ENCODE measurements around the gene NFKBIA.

DNA sequence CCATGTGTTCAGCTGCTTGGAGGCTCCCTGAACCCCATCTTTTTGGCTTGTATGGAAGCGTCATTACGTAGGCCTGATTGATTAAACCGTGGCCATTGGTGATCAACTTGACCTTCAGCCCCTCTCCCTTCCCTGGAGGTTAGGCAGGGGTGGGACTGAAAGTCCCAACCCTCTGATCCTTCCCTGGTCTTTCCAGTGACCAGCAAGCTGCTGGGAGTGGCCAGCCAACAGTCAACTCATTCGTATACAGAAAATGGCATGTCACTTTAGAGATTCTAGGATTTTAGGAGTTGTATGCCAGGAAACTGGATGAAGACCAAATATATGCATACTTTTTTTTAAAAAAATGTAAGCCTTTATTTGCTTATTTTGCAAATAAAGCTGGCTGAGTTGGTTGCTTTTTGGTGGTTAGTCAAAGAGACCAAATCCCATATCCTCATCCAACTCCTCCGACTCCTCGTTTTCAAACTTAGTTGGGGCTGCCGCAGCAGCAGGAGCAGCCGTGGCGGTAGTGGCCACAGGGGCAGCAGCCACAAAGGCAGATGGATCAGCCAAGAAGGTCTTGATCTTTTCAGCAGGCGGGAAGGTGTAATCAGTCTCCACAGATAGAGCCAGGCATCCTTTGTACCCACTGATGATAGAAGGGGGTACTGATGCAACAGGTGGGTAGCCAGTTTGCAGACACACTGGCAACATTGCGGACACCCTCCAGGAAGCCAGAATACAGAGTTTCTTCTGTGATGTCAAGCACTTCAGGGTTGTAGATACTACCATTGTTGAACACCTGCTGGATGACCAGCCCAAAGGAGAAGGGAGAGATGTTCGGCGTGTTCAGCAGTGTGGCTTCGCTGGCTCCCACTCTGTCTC lies 16.6 kb downstream of the NFKBIA start:
- TF ChIP-seq RAD21 (IDR thresholded peaks at IDR 0.05 in 1 of 2, conservative IDR thresholded peaks at IDR 0.05 in 1 of 2; ENCODE audit: low read depth in 2 of 2, low read length in 2 of 2) (no peak), CTBP2 (IDR thresholded peaks at IDR 0.05; ENCODE audit: borderline replicate concordance, insufficient read depth, insufficient read length, low read length) (no peak), GABPA (IDR thresholded peaks at IDR 0.05; ENCODE audit: borderline replicate concordance, insufficient read depth, low read length) (no peak), MAX (IDR thresholded peaks at IDR 0.05) (no peak), RXRA (IDR thresholded peaks at IDR 0.05; ENCODE audit: insufficient read depth, low read depth, low read length) (no peak), TAF1 (IDR thresholded peaks at IDR 0.05; ENCODE audit: low read depth, low read length) (no peak), POLR2A (IDR thresholded peaks at IDR 0.05; ENCODE audit: control extremely low read depth in 1 of 2, low read depth in 2 of 2, low read length in 2 of 2) (no peak), SIN3A (conservative IDR thresholded peaks at IDR 0.05 in 1 of 2, IDR thresholded peaks at IDR 0.05 in 1 of 2; ENCODE audit: low read depth in 1 of 2, low read length in 2 of 2) (no peak), BRCA1 (IDR thresholded peaks at IDR 0.05; ENCODE audit: low read depth, low read length) (no peak), JUN (IDR thresholded peaks at IDR 0.05; ENCODE audit: low read depth, low read length) (no peak), JUND (IDR thresholded peaks at IDR 0.05; ENCODE audit: low read length) (no peak)
- TF ChIP-seq, protein P1, sequence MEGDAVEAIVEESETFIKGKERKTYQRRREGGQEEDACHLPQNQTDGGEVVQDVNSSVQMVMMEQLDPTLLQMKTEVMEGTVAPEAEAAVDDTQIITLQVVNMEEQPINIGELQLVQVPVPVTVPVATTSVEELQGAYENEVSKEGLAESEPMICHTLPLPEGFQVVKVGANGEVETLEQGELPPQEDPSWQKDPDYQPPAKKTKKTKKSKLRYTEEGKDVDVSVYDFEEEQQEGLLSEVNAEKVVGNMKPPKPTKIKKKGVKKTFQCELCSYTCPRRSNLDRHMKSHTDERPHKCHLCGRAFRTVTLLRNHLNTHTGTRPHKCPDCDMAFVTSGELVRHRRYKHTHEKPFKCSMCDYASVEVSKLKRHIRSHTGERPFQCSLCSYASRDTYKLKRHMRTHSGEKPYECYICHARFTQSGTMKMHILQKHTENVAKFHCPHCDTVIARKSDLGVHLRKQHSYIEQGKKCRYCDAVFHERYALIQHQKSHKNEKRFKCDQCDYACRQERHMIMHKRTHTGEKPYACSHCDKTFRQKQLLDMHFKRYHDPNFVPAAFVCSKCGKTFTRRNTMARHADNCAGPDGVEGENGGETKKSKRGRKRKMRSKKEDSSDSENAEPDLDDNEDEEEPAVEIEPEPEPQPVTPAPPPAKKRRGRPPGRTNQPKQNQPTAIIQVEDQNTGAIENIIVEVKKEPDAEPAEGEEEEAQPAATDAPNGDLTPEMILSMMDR (IDR thresholded peaks at IDR 0.05; ENCODE audit: control extremely low read depth in 1 of 3, insufficient read depth in 1 of 3, low read depth in 1 of 3, low read length in 3 of 3): no peak
- TF ChIP-seq, protein P2, sequence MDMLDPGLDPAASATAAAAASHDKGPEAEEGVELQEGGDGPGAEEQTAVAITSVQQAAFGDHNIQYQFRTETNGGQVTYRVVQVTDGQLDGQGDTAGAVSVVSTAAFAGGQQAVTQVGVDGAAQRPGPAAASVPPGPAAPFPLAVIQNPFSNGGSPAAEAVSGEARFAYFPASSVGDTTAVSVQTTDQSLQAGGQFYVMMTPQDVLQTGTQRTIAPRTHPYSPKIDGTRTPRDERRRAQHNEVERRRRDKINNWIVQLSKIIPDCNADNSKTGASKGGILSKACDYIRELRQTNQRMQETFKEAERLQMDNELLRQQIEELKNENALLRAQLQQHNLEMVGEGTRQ (IDR thresholded peaks at IDR 0.05; ENCODE audit: low read length): no peak

All from H1 (cell line).